GM20000 (cell line): ENCODE measurements around the gene TRIM37.

Experiments
- DNase-seq: peaks from one replicate; pipeline ENCODE4 v3.0.0; 2012; ENCODE audit warnings: low spot score
- TF ChIP-seq, protein P1 (sequence below): IDR thresholded peaks from 2 replicates; pipeline ENCODE4 v1.5.1; 2012; ENCODE audit warnings: mild to moderate bottlenecking, control low read depth; ENCODE audit errors: extremely low read depth, missing control alignments

Gene TRIM37

DNA sequence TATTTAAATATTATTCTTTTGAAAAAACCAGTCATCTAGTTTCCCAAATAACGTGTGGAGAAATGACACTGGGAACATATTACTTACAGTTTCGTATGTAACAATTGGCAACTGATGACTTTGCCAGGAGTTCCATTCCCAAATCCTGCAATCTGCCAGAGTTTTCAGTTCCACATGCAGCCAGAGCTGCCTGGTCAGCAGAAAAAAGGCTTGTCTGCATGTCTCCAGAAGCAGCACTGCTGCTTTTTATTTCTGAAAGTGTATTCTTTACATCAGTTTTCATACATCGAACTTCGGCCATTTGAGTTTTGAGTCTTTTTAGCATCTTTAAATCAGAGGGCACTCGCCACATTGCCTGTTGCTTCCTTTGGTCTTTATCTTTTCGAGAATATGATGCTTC, 78.4 kb downstream of the TRIM37 start:
- TF ChIP-seq, protein P1, sequence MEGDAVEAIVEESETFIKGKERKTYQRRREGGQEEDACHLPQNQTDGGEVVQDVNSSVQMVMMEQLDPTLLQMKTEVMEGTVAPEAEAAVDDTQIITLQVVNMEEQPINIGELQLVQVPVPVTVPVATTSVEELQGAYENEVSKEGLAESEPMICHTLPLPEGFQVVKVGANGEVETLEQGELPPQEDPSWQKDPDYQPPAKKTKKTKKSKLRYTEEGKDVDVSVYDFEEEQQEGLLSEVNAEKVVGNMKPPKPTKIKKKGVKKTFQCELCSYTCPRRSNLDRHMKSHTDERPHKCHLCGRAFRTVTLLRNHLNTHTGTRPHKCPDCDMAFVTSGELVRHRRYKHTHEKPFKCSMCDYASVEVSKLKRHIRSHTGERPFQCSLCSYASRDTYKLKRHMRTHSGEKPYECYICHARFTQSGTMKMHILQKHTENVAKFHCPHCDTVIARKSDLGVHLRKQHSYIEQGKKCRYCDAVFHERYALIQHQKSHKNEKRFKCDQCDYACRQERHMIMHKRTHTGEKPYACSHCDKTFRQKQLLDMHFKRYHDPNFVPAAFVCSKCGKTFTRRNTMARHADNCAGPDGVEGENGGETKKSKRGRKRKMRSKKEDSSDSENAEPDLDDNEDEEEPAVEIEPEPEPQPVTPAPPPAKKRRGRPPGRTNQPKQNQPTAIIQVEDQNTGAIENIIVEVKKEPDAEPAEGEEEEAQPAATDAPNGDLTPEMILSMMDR: no peak
- no peak for DNase-seq

DNA sequence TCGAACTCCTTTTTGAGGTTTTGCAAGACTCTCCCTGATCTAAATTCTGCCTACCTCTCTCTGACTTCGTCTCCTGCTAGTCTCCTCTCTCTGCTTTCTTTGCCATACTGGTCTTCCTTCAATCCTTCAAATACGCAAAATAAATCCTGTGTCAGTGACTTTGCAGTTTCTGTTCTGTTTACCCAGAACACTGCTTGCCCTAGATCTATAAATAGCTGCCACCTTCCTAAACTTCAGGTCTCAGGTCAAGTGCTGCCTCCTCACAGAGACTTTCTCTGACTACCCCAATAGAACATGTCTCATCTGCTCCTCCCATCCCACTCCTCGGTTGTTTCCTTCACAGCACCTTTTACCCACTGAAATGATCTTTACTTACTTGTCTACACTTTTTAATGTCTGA, 78.9 kb downstream of the TRIM37 start:
- no peak for DNase-seq
- TF ChIP-seq, protein P1: no peak

DNA sequence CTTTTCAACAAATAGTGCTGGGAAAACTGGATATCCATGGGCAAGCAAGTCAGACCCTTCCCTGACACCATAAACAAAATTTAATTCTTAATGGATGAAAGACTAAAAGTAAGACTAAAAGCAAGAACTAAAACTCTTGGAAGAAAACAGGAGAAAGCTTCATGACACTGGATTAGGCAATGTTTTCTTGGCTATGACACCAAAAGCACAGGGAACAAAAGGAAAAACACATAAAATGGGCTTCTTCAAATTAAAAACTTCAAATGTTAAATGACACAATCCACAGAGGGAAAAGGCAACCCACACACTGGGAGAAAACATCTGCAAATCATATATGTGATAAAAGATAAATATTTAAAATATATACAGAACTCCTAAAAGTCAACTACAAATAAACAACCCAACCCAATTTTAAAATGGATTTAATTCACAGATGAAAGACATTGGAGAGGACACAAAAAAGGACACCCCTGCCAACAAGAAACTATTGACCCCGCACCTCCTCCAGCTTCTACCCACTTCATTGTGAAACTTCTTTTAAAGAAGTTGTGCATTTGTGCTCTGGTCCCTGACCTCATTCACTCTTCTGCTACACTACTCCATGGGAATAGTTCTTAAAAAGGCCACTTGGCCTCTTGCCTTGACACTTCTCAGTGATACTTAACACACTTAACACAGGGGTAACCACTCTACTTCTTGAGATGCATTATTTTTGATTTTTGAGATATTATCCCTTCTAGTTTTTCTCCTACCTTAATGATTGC, 80.3 kb downstream of the TRIM37 start:
- no peak for DNase-seq
- TF ChIP-seq, protein P1: no peak

DNA sequence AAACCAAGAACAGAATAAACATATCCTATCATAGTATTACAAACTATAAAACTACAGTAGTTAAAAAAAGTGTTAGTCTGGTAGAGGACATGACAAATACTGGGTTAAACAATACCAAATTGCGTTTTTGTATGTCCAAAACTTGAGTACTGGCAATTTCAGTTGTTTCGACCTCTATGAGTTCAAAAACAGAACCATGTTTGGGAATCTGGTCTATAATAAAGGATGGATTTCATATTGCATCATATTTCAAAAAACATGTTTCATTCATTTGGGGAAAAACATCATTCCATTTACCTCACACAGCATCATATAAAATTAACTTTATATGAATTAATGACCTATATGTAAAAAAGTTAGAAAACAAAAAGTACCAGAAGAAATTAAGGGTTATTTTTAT, 81.8 kb downstream of the TRIM37 start:
- no peak for DNase-seq
- TF ChIP-seq, protein P1: no peak

DNA sequence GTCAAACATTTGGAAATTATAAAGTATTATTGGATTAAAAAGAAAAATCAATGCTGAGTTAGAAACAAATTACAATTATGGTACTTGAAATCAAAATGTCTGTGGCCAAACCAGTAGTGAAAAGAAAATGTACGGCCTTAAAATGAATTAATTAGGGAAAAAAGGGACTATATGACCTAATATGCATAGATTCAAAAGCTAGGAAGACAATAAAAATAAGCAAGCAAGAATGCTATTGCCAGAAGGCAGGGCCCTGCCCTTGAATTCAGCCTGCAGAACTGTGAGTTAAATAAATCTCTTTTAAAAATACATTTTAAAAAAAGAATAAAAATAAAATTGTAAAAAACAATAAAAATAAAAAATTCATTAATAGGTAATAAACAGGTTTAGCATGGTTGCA, 88.7 kb downstream of the TRIM37 start:
- TF ChIP-seq, protein P1: no peak
- no peak for DNase-seq

DNA sequence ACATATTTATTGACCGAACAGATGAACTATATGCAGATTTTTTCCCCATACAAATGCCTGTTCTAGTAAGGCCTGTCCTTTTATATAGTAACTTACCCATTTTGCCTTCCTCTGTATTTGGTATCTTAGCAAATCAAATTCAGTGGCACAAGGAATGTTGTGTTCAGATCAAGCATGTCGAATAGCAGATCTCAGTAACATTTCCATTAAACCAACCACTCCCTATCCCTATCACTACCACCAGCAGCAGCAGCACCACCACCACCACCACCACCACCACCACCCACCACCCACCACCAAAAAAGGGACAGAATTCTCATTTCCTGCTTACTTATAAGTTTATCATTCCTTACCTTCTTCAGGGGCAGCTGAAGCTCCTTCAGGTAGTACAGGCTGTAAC, 94.7 kb downstream of the TRIM37 start:
- TF ChIP-seq, protein P1: no peak
- DNase-seq: no peak

DNA sequence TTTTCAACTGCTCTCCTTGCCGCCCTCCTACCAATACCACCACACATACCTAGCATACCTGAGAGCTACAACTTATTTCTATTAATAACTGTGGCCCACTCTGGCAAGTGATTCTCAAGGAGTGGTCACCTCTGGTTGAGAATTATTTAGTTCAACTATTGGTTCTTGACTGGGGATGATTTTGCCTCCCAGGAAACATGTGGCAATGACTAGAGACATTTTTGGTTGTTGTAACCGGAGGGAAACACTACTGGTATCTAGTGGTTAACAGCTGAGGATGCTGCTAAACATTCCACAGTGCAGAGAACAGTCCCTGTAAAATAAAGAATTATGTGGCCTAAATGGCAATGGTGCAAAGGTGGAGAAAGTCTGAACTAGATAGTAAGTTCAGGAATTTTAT, 96.7 kb downstream of the TRIM37 start:
- TF ChIP-seq, protein P1: no peak
- DNase-seq: no peak
